Neural cell (in vitro differentiated cells): ENCODE measurements around the gene CADPS2. TPM values are rescaled to one million over a fixed set of nuclear protein-coding genes. Genes with fewer than 3 reads are reported as not detected.

Source experiments
- H2AFZ ChIP-seq: fragments of 200-600, 300-800 bp; sonication (generic), shearing (Covaris generic); 2 replicates; pipeline ENCODE4 v1.6.0; 2014; ENCODE audit warnings: low read depth, mild to moderate bottlenecking, antibody characterized with exemption, low read length, moderate library complexity
- H3F3A ChIP-seq: fragments of 200-600 bp; shearing (Covaris generic); 2 replicates; pipeline ENCODE4 v1.6.1; 2016; ENCODE audit warnings: mild to moderate bottlenecking, moderate library complexity, mixed read lengths, antibody characterized with exemption, low read length; ENCODE audit not compliant: insufficient read depth, poor library complexity, severe bottlenecking
- H3K27ac ChIP-seq: fragments of 200-600, 300-800 bp; sonication (generic), shearing (Covaris generic); 2 replicates; pipeline ENCODE4 v1.5.1; 2014; ENCODE audit warnings: mild to moderate bottlenecking, low read length, moderate library complexity
- H3K27me3 ChIP-seq: fragments of 300-800, 200-600 bp; sonication (generic), shearing (Covaris generic); 2 replicates; pipeline ENCODE4 v1.6.0; 2014; ENCODE audit warnings: mild to moderate bottlenecking, low read depth, low read length, moderate library complexity; ENCODE audit not compliant: insufficient read depth
- H3K36me3 ChIP-seq: fragments of 300-800, 200-600 bp; sonication (generic), shearing (Covaris generic); 2 replicates; pipeline ENCODE4 v1.5.1; 2014; ENCODE audit warnings: mild to moderate bottlenecking, antibody characterized with exemption, low read length, moderate library complexity; ENCODE audit not compliant: insufficient read depth
- H3K4me2 ChIP-seq: fragments of 300-800, 200-600 bp; sonication (generic), shearing (Covaris generic); 2 replicates; pipeline ENCODE4 v1.6.0; 2014; ENCODE audit warnings: mild to moderate bottlenecking, low read length
- H3K4me3 ChIP-seq: fragments of 300-800, 200-600 bp; sonication (generic), shearing (Covaris generic); 2 replicates; pipeline ENCODE4 v1.5.1; 2014; ENCODE audit warnings: mild to moderate bottlenecking, low read length, moderate library complexity
- H3K79me2 ChIP-seq: fragments of 200-600 bp; shearing (Covaris generic); replicated peaks from 2 replicates; pipeline ENCODE4 v1.6.0; 2014; ENCODE audit warnings: mild to moderate bottlenecking, low read length, moderate library complexity; ENCODE audit not compliant: insufficient read depth
- H3K9ac ChIP-seq: fragments of 300-800, 200-600 bp; sonication (generic), shearing (Covaris generic); 2 replicates; pipeline ENCODE4 v1.6.1; 2016; ENCODE audit warnings: mild to moderate bottlenecking, low read length, mixed read lengths
- H3K9me2 ChIP-seq: fragments of 200-600 bp; shearing (Covaris generic); 2 replicates; pipeline ENCODE4 v1.6.1; 2016; ENCODE audit warnings: mild to moderate bottlenecking, low read length, mixed read lengths; ENCODE audit not compliant: insufficient read depth
- H3K9me3 ChIP-seq: fragments of 200-600, 300-800 bp; sonication (generic), shearing (Covaris generic); 2 replicates; pipeline ENCODE4 v1.6.1; 2016; ENCODE audit warnings: mild to moderate bottlenecking, mixed run types, low read length, moderate library complexity, mixed read lengths
- H4K20me1 ChIP-seq: fragments of 200-600 bp; shearing (Covaris generic); 2 replicates; pipeline ENCODE4 v1.6.1; 2016; ENCODE audit warnings: mild to moderate bottlenecking, mixed run types; ENCODE audit not compliant: insufficient read depth
- CTCF ChIP-seq: fragments of 450-650 bp; IDR thresholded peaks from 2 replicates; pipeline ENCODE4 v1.5.1; 2014; ENCODE audit warnings: antibody characterized with exemption, mild to moderate bottlenecking, moderate library complexity; ENCODE audit not compliant: poor library complexity, severe bottlenecking
- EP300 ChIP-seq: fragments of 450-650 bp; conservative IDR thresholded peaks from 2 replicates; pipeline ENCODE4 v1.6.1; 2014; ENCODE audit warnings: antibody characterized with exemption, mild to moderate bottlenecking, moderate library complexity; ENCODE audit not compliant: poor library complexity, severe bottlenecking
- EZH2 ChIP-seq: fragments of 200-600, 300-800 bp; shearing (Covaris generic), sonication (generic); IDR thresholded peaks from 2 replicates; pipeline ENCODE4 v1.6.1; 2014; ENCODE audit warnings: antibody characterized with exemption, low read length, borderline replicate concordance, mild to moderate bottlenecking; ENCODE audit not compliant: insufficient read depth, poor library complexity, severe bottlenecking
- MXI1 ChIP-seq: fragments of 450-650 bp; conservative IDR thresholded peaks from 2 replicates; pipeline ENCODE4 v1.6.1; 2014; ENCODE audit warnings: antibody characterized with exemption, mild to moderate bottlenecking; ENCODE audit not compliant: poor library complexity, severe bottlenecking
- POLR2AphosphoS5 ChIP-seq: IDR thresholded peaks from 2 replicates; pipeline ENCODE4 v1.6.1; 2012
- RAD21 ChIP-seq: fragments of 450-650 bp; conservative IDR thresholded peaks from 2 replicates; pipeline ENCODE4 v1.6.1; 2014; ENCODE audit warnings: antibody characterized with exemption, mild to moderate bottlenecking, moderate library complexity
- REST ChIP-seq: IDR thresholded peaks from 2 replicates; pipeline ENCODE4 v1.6.1; 2012; ENCODE audit warnings: borderline replicate concordance
- SMC3 ChIP-seq: fragments of 450-650 bp; conservative IDR thresholded peaks from 2 replicates; pipeline ENCODE4 v1.6.1; 2014; ENCODE audit warnings: antibody characterized with exemption, mild to moderate bottlenecking, moderate library complexity; ENCODE audit not compliant: poor library complexity
- TAF1 ChIP-seq: IDR thresholded peaks from 2 replicates; pipeline ENCODE4 v1.6.1; 2012; ENCODE audit warnings: low read depth
- polyA plus RNA-seq: library from polyadenylated mRNA; depleted of rRNA; stranded (reverse); fragments of >200 nt; gene quantifications from 2 replicates; pipeline ENCODE4 v1.2.3, GENCODE V29; 2014

The CADPS2 gene
- polyA plus RNA-seq, 1 donor from 2014 or later: 5.9 TPM

GRCh38 chr7:122354656-122355055 is 531.6 kb downstream of the CADPS2 start:
- TF ChIP-seq EP300: no peak
- no peak for TF ChIP-seq REST
- no peak for TF ChIP-seq RAD21
- no peak for TF ChIP-seq POLR2AphosphoS5
- no peak for TF ChIP-seq EZH2
- TF ChIP-seq TAF1: no peak
- no peak for TF ChIP-seq SMC3
- H3K27me3 ChIP-seq: no peaks in the 10 kb centered on the region
- H3K4me2 ChIP-seq: no peak overlapping the region
- H3K9ac ChIP-seq: no peak overlapping the region
- H3K36me3 ChIP-seq: no peaks in the 10 kb centered on the region
- no peak overlapping the region for H2AFZ ChIP-seq
- no peaks in the 10 kb centered on the region for H4K20me1 ChIP-seq
- no peaks in the 10 kb centered on the region for H3K9me2 ChIP-seq
- H3K9me3 ChIP-seq: no peaks in the 10 kb centered on the region
- H3K27ac ChIP-seq: no peak overlapping the region
- H3K4me3 ChIP-seq: no peak overlapping the region
- H3K79me2 ChIP-seq: no peaks in the 10 kb centered on the region
- H3F3A ChIP-seq: no peaks in the 10 kb centered on the region

- H3K27ac ChIP-seq: no peak overlapping the region
These were observed 533.8 kb downstream of the CADPS2 start for GRCh38 chr7:122352454-122352853.

More at GRCh38 chr7:122352454-122352853, 533.8 kb downstream of the CADPS2 start:
- no peaks in the 10 kb centered on the region for H3K27me3 ChIP-seq
- H3K9me2 ChIP-seq: no peaks in the 10 kb centered on the region
- H3K79me2 ChIP-seq: no peaks in the 10 kb centered on the region
- no peaks in the 10 kb centered on the region for H4K20me1 ChIP-seq
- H3F3A ChIP-seq: no peaks in the 10 kb centered on the region
- H3K9me3 ChIP-seq: no peaks in the 10 kb centered on the region
- H2AFZ ChIP-seq: no peak overlapping the region
- H3K9ac ChIP-seq: no peak overlapping the region
- no peak overlapping the region for H3K4me3 ChIP-seq
- no peak for TF ChIP-seq REST
- no peak for TF ChIP-seq SMC3
- no peak for TF ChIP-seq EP300
- no peak for TF ChIP-seq TAF1
- no peak for TF ChIP-seq CTCF
- no peak for TF ChIP-seq EZH2
- no peak for TF ChIP-seq MXI1
- no peak for TF ChIP-seq POLR2AphosphoS5
- TF ChIP-seq RAD21: no peak
- no peaks in the 10 kb centered on the region for H3K36me3 ChIP-seq
- H3K4me2 ChIP-seq: no peak overlapping the region
